ENCODE measurements around the gene PTPRG.
"Not testable (repeated sequence)": the region's sequence is repeated elsewhere in the genome, so short reads cannot be mapped to it uniquely, and the experiment has no call there.

PTPRG gene

GRCh38 chr3:61809879-61810278, 248.5 kb downstream of the PTPRG start:
- DNase-seq = no peak

DNA sequence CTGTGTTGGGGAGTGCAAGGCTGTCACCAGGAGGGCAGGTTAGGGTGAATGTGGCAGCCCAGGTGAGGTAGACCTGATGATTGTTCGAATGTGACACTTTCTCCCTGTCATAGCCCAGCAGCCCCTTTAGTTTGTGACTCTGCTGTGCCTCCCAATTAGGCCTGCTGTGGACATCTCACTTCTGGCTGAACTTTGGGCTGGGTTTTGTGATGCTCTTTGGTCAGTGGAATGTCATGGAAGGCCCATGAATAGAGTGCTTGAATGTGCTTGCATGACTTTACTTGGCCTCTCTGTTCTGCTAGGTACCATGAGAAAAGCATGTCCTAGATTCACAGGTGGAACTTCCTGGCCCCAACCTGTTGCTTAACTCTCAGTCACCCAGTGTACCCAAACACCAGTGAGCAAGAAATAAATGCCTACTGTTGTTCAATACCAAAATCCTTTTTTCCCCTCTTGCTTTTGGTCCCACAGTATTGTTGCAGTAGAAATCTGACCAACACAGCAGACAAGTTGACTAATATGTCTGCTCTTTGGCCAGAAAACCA, 249.7 kb downstream of the PTPRG start:
- DNase-seq = no peak

- DNase-seq = no peak
Observed at GRCh38 chr3:61811652-61812051, 250.3 kb downstream of the PTPRG start.

DNA sequence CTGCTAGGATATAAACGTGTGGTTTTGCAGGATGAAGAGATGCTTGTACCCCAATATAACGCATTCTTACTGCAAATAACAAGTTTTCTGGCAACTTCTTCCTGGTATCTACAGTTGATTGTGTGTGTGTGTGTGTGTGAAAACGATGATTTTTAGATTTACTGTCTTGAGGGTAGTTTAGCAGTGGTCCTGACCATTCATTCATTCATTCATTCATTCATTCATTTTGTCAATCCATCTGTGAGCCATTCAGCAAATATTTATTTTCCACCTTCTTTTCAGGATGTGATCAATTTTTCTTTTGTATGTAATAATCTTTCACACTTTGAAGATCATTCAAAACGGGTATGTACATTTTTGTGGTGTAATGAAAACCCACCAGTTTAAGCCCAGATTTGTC, 250.7 kb downstream of the PTPRG start:
- no peak for DNase-seq

GRCh38 chr3:61812517-61812916, 251.1 kb downstream of the PTPRG start:
- no peak for DNase-seq

- DNase-seq = no peak
Observed at GRCh38 chr3:61813636-61814035, 252.3 kb downstream of the PTPRG start.

DNA sequence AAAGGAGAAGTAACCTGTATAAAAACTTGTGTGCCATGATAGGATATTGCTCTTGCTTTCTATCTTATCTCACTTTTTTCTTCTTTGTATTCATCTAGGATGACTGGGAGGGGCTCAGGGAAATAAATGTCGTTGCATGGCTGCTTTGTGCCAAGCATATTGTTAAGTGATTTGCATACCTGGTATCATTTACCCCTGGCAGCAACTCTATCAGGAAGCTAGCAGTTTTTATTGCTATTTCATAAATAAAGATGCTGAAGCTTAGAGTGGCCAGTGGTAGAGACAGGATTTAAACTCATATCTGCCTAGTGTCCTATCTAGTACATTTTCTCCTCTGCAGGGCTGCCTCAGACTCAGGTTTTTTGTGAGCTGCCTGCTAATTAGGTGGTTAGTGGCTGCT, 253.3 kb downstream of the PTPRG start:
- DNase-seq = no peak

GRCh38 chr3:61816304-61816703, 254.9 kb downstream of the PTPRG start:
- DNase-seq = not testable (repeated sequence)

- DNase-seq = no peak
Observed at GRCh38 chr3:61819861-61820260, 258.5 kb downstream of the PTPRG start.

- DNase-seq = no peak
Observed at GRCh38 chr3:61820306-61820992, 259.1 kb downstream of the PTPRG start.

DNA sequence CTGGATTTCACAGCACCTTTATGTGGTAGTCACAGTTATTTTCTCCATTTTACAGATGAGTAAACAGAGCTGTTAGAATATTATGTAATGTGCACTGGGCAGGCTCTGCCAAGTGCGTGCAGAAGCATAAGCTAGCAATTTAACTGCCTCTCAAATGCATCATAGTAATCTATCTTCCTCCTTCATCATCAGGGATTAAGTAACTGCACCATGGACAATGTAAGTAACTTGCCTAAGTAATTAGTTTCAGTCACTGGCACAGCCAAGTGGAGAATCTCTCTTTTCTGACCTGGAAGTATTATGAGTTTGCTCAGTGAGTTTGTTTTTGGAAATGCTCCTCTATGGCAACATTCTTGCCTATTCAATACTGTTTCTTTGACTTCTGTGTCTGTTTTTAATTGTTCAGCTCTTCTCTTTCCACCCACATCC, 260.5 kb downstream of the PTPRG start:
- no peak for DNase-seq

GRCh38 chr3:61822588-61822987, 261.2 kb downstream of the PTPRG start:
- no peak for DNase-seq

GRCh38 chr3:61824553-61825135, 263.3 kb downstream of the PTPRG start:
- no peak for DNase-seq

DNA sequence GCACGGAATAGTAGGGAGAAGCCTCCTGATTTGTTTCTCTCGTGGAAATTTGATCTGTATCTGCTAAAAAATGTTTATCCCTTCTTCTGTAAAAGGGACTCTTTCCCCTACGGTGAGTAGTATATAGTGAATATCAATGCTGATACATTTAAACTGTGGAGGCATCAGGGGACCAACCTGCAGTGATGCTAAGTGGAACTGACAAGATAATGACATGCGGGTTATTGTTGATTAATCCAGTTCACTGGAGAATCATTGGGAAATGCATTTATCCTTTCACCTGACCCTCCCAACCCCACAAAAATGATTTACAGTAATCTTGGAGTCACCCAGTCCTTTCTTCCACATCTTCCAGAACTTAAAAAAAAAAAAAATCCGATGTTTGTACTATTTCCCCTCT, 264.8 kb downstream of the PTPRG start:
- no peak for DNase-seq

- DNase-seq = no peak
Observed at GRCh38 chr3:61828184-61828874, 267.0 kb downstream of the PTPRG start.

GRCh38 chr3:61828880-61829721, 267.7 kb downstream of the PTPRG start:
- DNase-seq = no peak

- DNase-seq = no peak
Observed at GRCh38 chr3:61829722-61830350, 268.5 kb downstream of the PTPRG start.

- DNase-seq = no peak
Observed at GRCh38 chr3:61831973-61832372, 270.6 kb downstream of the PTPRG start.

GRCh38 chr3:61832375-61833229, 271.2 kb downstream of the PTPRG start:
- no peak for DNase-seq

- DNase-seq = no peak
Observed at GRCh38 chr3:61839256-61839655, 277.9 kb downstream of the PTPRG start.

DNA sequence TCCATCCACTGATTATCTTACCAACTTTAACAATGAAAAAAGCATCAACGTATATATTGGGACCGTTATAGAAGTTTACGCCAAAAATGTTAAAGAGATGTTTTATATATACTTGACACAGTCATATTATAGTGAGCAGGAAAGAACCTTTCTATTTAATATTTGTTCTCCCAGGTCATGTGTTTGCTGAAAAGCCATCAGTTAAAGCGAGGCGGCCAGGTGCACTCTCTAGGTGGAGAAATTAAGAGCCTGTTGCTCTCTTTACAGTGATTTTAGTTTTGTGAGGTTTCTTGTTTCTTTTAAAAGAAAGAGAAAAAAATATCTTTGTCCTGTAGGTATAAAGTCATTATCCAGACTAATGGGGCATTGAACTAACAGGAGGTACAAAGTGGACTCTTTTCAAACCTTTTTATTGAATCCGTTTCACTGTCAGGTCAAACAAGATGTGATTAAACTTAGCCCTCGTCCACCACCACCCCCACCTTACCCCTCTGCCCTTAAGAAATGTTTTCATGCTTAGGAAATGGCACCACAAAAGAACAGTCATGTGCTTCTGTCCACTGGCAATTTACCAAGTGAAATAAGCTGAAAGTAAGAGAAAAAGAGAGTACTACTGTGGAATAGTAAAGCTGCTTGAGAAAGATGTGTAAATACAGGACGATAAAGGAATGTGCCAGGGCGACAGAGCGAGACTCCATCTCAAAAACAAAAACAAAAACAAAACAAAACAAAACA, 279.9 kb downstream of the PTPRG start:
- DNase-seq = no peak

All from NCI-H1436 (cell line).